ENCODE results near the gene ASF1A. TPM values are rescaled to one million over a fixed set of nuclear protein-coding genes. Genes with fewer than 3 reads are reported as not detected.
A peak's percentile ranks its signal among the peaks of the same experiment; 100 is the strongest.

Gene ASF1A
- total and polyA plus RNA-seq, 9 of the 15 experiments (the other 6 are each of a cell fraction or from before 2014, with no cell fraction given): 31.5 to 45.3 (median 34.8) TPM

DNA sequence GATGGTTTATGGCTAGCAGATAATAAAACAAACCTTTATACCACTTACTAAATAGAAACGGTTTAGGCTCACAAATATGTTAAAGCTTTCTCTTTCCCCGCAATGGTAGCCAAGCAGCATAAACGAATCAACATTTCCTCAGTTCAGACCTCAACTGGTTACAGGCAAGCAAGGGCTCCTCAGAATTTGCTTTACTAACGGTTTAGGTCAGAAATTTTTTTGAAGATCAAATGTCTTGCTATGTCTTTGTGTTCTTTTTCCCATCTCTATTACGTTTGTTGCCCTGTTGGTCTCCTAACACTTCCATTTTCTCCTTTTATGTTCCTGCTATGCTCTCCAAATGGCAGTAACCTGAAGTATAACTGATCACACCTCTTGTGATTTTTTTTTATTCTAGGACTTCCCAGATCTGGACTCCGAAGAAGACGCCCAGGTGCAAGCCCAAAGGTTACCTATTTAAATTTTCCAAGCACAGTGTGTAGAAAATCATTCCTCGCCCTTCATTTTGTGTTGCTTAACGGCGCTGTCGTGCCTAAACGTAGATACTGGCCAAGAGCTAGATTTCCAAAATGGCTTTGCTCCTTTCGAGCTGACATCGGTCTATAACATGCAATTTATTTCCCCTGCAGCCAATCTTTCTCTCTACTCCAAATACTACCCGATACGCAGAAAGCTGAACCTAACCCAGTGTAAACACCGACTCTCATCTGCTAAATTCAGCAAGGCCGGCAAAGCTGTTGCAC, 717 bp upstream of the ASF1A start (continued):
- no peak for TF ChIP-seq ESRRA (IDR thresholded peaks at IDR 0.05; ENCODE audit: borderline replicate concordance, low read depth)
- no peak for TF ChIP-seq ZNF311 (CRISPR knock-in tag; IDR thresholded peaks at IDR 0.05)
- TF ChIP-seq SMARCE1 (IDR thresholded peaks at IDR 0.05): 0 out of 2 replicates have a peak, but pooled peaks have one; percentile 41
- 0 out of 2 replicates have a peak, but pooled peaks have one; percentile 19 for TF ChIP-seq CREB3 (tag; conservative IDR thresholded peaks at IDR 0.05; ENCODE audit: low read depth)
- no peak for TF ChIP-seq JUN (IDR thresholded peaks at IDR 0.05; ENCODE audit: borderline replicate concordance, low read depth, low read length)
- no peak for TF ChIP-seq JUN (CRISPR knock-in tag; IDR thresholded peaks at IDR 0.05; ENCODE audit: borderline replicate concordance)
- TF ChIP-seq, protein P1, sequence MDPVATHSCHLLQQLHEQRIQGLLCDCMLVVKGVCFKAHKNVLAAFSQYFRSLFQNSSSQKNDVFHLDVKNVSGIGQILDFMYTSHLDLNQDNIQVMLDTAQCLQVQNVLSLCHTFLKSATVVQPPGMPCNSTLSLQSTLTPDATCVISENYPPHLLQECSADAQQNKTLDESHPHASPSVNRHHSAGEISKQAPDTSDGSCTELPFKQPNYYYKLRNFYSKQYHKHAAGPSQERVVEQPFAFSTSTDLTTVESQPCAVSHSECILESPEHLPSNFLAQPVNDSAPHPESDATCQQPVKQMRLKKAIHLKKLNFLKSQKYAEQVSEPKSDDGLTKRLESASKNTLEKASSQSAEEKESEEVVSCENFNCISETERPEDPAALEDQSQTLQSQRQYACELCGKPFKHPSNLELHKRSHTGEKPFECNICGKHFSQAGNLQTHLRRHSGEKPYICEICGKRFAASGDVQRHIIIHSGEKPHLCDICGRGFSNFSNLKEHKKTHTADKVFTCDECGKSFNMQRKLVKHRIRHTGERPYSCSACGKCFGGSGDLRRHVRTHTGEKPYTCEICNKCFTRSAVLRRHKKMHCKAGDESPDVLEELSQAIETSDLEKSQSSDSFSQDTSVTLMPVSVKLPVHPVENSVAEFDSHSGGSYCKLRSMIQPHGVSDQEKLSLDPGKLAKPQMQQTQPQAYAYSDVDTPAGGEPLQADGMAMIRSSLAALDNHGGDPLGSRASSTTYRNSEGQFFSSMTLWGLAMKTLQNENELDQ (CRISPR knock-in tag; IDR thresholded peaks at IDR 0.05; ENCODE audit: borderline replicate concordance): no peak
- TF ChIP-seq EWSR1 (IDR thresholded peaks at IDR 0.05; ENCODE audit: borderline replicate concordance, low read depth, partially characterized antibody): no peak
- no peak for TF ChIP-seq MTF1 (CRISPR knock-in tag; IDR thresholded peaks at IDR 0.05; ENCODE audit: borderline replicate concordance)
- no peak for TF ChIP-seq KDM5B (IDR thresholded peaks at IDR 0.05; ENCODE audit: insufficient replicate concordance, low read depth, low read length)
- no peak for TF ChIP-seq IRF2 (CRISPR knock-in tag; IDR thresholded peaks at IDR 0.05)
- no peak for TF ChIP-seq NCOA4 (IDR thresholded peaks at IDR 0.05; ENCODE audit: partially characterized antibody)
- TF ChIP-seq ZKSCAN3 (CRISPR knock-in tag; IDR thresholded peaks at IDR 0.05): no peak
- TF ChIP-seq, protein P2, sequence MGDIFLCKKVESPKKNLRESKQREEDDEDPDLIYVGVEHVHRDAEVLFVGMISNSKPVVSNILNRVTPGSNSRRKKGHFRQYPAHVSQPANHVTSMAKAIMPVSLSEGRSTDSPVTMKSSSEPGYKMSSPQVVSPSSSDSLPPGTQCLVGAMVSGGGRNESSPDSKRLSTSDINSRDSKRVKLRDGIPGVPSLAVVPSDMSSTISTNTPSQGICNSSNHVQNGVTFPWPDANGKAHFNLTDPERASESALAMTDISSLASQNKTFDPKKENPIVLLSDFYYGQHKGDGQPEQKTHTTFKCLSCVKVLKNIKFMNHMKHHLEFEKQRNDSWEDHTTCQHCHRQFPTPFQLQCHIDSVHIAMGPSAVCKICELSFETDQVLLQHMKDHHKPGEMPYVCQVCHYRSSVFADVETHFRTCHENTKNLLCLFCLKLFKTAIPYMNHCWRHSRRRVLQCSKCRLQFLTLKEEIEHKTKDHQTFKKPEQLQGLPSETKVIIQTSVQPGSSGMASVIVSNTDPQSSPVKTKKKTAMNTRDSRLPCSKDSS (IDR thresholded peaks at IDR 0.05; ENCODE audit: low read depth, partially characterized antibody): no peak
- peak; percentile 2; the same call in 1 of the 2 replicates for TF ChIP-seq HMBOX1 (IDR thresholded peaks at IDR 0.05)
- TF ChIP-seq CBX8 (IDR thresholded peaks at IDR 0.05; ENCODE audit: borderline replicate concordance, extremely low read depth, low read depth, low read length, poor library complexity, severe bottlenecking): no peak
